Measurements from ENCODE around the gene SCARB1. TPM values are rescaled to one million over a fixed set of nuclear protein-coding genes. Genes with fewer than 3 reads are reported as not detected.

Gene SCARB1
- total RNA-seq, 2 experiments from 2014 or later = 36.2 to 38.1 TPM

GRCh38 chr12:124737772-124738635, 125.7 kb downstream of the SCARB1 start:
- no peaks in the 10 kb centered on the region for H3K9me3 Mint-ChIP-seq
- H3K4me1 Mint-ChIP-seq (ENCODE audit: low read depth) = peaks cover 39% of the 10 kb centered on the region
- DNase-seq (no peak), ATAC-seq (no peak)
- no peak overlapping the region for H3K4me3 Mint-ChIP-seq
- ChIA-PET POLR2A (no interaction called here), CTCF (interaction anchor here (1.3 to 1.4 kb wide), 2 partner anchors 19 to 24 kb away, joined by 3 read pairs; no protein-coding TSS in a partner anchor)
- no peaks in the 10 kb centered on the region for H3K27me3 Mint-ChIP-seq
- H3K36me3 Mint-ChIP-seq (ENCODE audit: low read depth) = no peaks in the 10 kb centered on the region
- no peak overlapping the region for H3K27ac Mint-ChIP-seq
- intact Hi-C loops (cut with micrococcal nuclease) = no loop called here
- TF ChIP-seq, protein P1, sequence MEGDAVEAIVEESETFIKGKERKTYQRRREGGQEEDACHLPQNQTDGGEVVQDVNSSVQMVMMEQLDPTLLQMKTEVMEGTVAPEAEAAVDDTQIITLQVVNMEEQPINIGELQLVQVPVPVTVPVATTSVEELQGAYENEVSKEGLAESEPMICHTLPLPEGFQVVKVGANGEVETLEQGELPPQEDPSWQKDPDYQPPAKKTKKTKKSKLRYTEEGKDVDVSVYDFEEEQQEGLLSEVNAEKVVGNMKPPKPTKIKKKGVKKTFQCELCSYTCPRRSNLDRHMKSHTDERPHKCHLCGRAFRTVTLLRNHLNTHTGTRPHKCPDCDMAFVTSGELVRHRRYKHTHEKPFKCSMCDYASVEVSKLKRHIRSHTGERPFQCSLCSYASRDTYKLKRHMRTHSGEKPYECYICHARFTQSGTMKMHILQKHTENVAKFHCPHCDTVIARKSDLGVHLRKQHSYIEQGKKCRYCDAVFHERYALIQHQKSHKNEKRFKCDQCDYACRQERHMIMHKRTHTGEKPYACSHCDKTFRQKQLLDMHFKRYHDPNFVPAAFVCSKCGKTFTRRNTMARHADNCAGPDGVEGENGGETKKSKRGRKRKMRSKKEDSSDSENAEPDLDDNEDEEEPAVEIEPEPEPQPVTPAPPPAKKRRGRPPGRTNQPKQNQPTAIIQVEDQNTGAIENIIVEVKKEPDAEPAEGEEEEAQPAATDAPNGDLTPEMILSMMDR (IDR thresholded peaks at IDR 0.05) = no peak

DNA sequence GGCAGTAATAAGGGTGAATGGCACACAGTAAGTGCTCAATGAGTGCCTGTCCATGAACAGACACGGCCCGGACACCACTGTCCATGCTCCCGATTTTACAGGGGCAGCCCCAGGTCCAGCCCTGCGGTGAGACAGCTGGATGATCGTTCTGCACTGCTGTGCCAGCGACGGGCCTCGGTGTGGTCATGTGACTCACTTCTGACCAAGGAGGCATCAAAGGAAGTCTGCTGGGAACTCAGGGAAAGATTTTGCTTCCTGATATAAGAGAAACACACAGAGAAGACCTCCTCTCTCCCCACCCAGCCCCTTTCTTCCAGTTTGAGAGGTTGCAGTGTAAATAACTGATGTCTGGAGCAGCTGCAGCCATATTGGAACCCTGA, 126.6 kb downstream of the SCARB1 start:
- Mint-ChIP-seq H3K4me3 (no peak overlapping the region), H3K36me3 (ENCODE audit: low read depth) (no peaks in the 10 kb centered on the region), H3K27ac (no peak overlapping the region), H3K4me1 (ENCODE audit: low read depth) (peaks cover 39% of the 10 kb centered on the region), H3K27me3 (no peaks in the 10 kb centered on the region), H3K9me3 (no peaks in the 10 kb centered on the region)
- CTCF ChIA-PET = no interaction called here
- intact Hi-C loops (cut with micrococcal nuclease) = no loop called here
- ATAC-seq = peak; percentile 6
- POLR2A ChIA-PET = no interaction called here
- TF ChIP-seq, protein P1 (IDR thresholded peaks at IDR 0.05) = no peak
- no peak for DNase-seq

GRCh38 chr12:124736115-124737039, 127.3 kb downstream of the SCARB1 start:
- ChIA-PET POLR2A (interaction anchor here (1.0 kb wide), 1 partner anchor 191 kb away, joined by 3 read pairs; no protein-coding TSS in a partner anchor), CTCF (interaction anchor here (1.0 to 1.6 kb wide), 3 partner anchors 11 to 36 kb away, joined by 3 to 6 read pairs (median 5); no protein-coding TSS in a partner anchor)
- H3K4me1 Mint-ChIP-seq (ENCODE audit: low read depth) = peaks cover 39% of the 10 kb centered on the region
- H3K27ac Mint-ChIP-seq = no peak overlapping the region
- no peaks in the 10 kb centered on the region for H3K9me3 Mint-ChIP-seq
- ATAC-seq (peak; percentile 43), DNase-seq (peak; percentile 48)
- TF ChIP-seq, protein P1 (IDR thresholded peaks at IDR 0.05) = no peak
- no peak overlapping the region for H3K4me3 Mint-ChIP-seq
- H3K27me3 Mint-ChIP-seq = no peaks in the 10 kb centered on the region
- no peaks in the 10 kb centered on the region for H3K36me3 Mint-ChIP-seq (ENCODE audit: low read depth)
- intact Hi-C loops (cut with micrococcal nuclease) = no loop called here

- H3K4me1 Mint-ChIP-seq (ENCODE audit: low read depth) = peaks cover 23% of the 10 kb centered on the region
- POLR2A ChIA-PET = interaction anchor here (0.8 to 0.9 kb wide), 2 partner anchors 22 to 177 kb away, joined by 3 read pairs; no protein-coding TSS in a partner anchor
- intact Hi-C loops (cut with micrococcal nuclease) = no loop called here
- CTCF ChIA-PET = no interaction called here
- H3K36me3 Mint-ChIP-seq (ENCODE audit: low read depth) = no peaks in the 10 kb centered on the region
- H3K27ac Mint-ChIP-seq = no peak overlapping the region
- TF ChIP-seq, protein P1 (IDR thresholded peaks at IDR 0.05) = no peak
- no peak for DNase-seq
- H3K27me3 Mint-ChIP-seq = no peaks in the 10 kb centered on the region
- H3K4me3 Mint-ChIP-seq = no peak overlapping the region
- H3K9me3 Mint-ChIP-seq = no peaks in the 10 kb centered on the region
- peak; percentile 34 for ATAC-seq
These were observed 129.4 kb downstream of the SCARB1 start for GRCh38 chr12:124734224-124734788.
